HG03280 (cell line): ENCODE measurements around the gene GPR21.

Source experiments
- ATAC-seq: cut with Tn5 transposase; IDR thresholded peaks from one replicate; pipeline ENCODE4 v1.9.1; 2021; ENCODE audit warnings: mild to moderate bottlenecking, moderate library complexity; ENCODE audit not compliant: unreplicated experiment

The GPR21 gene

GRCh38 chr9:123062351-123063176 is 29.1 kb downstream of the GPR21 start:
- ATAC-seq, result no peak

- ATAC-seq, result no peak
These were observed 29.7 kb downstream of the GPR21 start for GRCh38 chr9:123063177-123063598.

- no peak for ATAC-seq
These were observed 30.4 kb downstream of the GPR21 start for GRCh38 chr9:123063896-123064295.

- no peak for ATAC-seq
These were observed 31.2 kb downstream of the GPR21 start for GRCh38 chr9:123064716-123065115.

GRCh38 chr9:123065196-123065595 is 31.7 kb downstream of the GPR21 start:
- ATAC-seq, result no peak

GRCh38 chr9:123067136-123067535 is 33.7 kb downstream of the GPR21 start:
- no peak for ATAC-seq

GRCh38 chr9:123069010-123069481 is 35.6 kb downstream of the GPR21 start:
- no peak for ATAC-seq

GRCh38 chr9:123070198-123070597 is 36.7 kb downstream of the GPR21 start:
- no peak for ATAC-seq

GRCh38 chr9:123072407-123072995 is 39.0 kb downstream of the GPR21 start:
- no peak for ATAC-seq

- no peak for ATAC-seq
These were observed 40.0 kb downstream of the GPR21 start for GRCh38 chr9:123073441-123073840.

- no peak for ATAC-seq
These were observed 40.5 kb downstream of the GPR21 start for GRCh38 chr9:123073991-123074422.

- ATAC-seq, result no peak
These were observed 41.2 kb downstream of the GPR21 start for GRCh38 chr9:123074628-123075027.

GRCh38 chr9:123080444-123080843 is 47.0 kb downstream of the GPR21 start:
- ATAC-seq, result no peak

- no peak for ATAC-seq
These were observed 48.4 kb downstream of the GPR21 start for GRCh38 chr9:123081824-123082223.

GRCh38 chr9:123083680-123084079 is 50.2 kb downstream of the GPR21 start:
- no peak for ATAC-seq

- no peak for ATAC-seq
These were observed 50.8 kb downstream of the GPR21 start for GRCh38 chr9:123084256-123084655.
